ENCODE measurements around the gene MRTFA.
A peak's percentile ranks its signal among the peaks of the same experiment; 100 is the strongest.
"Not testable (repeated sequence)": the region's sequence is repeated elsewhere in the genome, so short reads cannot be mapped to it uniquely, and the experiment has no call there.

The MRTFA gene

DNA sequence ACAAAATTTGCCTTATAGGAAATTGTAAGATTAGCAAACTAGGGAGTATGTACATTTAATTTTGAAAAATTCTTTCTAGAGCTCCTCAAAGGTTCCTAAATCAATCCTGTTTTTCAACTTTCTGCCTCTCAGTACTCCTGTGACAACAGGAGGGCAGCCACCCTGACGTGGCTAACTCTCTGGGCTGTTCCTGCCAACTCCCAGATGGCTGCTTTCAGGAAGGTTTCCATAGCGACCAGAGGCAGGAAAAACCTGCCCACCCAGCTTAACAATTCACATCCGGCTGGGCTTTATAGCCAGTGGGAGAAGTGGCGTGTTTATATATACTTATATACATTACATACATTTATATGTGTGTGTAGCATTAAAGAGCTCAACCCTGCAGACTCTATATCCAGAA, 239.6 kb downstream of the MRTFA start:
- no peak overlapping the region for H3K9ac ChIP-seq (ENCODE audit: low read depth, low read length)
- H3K27ac ChIP-seq (ENCODE audit: low read depth, low read length): peak overlapping the region; percentile 26
- no peak overlapping the region for H3K4me3 ChIP-seq (ENCODE audit: low read depth, low read length)
- peaks cover 9% of the 10 kb centered on the region for H3K36me3 ChIP-seq (ENCODE audit: control insufficient read depth, insufficient read depth, low read length)
- no peaks in the 10 kb centered on the region for H3K27me3 ChIP-seq (ENCODE audit: control insufficient read depth, insufficient read depth, low read length)
- H3K9me3 ChIP-seq (ENCODE audit: control insufficient read depth, insufficient read depth, low read length): no peaks in the 10 kb centered on the region
- H3K4me1 ChIP-seq (ENCODE audit: control insufficient read depth, insufficient read depth, low read length): peaks cover 8% of the 10 kb centered on the region; the same call in 1 of the 2 replicates

DNA sequence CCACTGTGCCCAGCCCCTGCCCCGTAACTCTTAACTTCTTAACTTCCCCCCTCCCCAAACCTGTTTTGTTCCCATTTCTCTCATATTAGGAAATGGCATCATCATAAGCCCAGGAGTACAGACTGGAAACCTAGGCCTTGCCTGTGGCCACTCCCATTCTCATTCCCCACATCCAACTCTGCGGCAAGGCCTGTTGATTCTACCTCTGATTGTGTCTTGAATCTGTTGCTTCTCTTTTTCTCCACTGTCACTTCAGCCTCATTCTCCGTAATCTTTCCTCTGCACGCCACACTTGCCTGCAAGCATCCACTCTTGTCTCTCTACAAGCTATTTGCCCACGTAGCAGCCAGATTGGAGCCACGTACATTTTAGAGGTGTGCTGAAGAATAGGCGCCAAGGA, 240.9 kb downstream of the MRTFA start:
- Histone ChIP-seq H3K27ac (ENCODE audit: low read depth, low read length) (no peak overlapping the region), H3K27me3 (ENCODE audit: control insufficient read depth, insufficient read depth, low read length) (no peaks in the 10 kb centered on the region), H3K36me3 (ENCODE audit: control insufficient read depth, insufficient read depth, low read length) (peaks cover under 1% of the 10 kb centered on the region; the same call in 1 of the 2 replicates), H3K4me3 (ENCODE audit: low read depth, low read length) (no peak overlapping the region), H3K9ac (ENCODE audit: low read depth, low read length) (no peak overlapping the region), H3K9me3 (ENCODE audit: control insufficient read depth, insufficient read depth, low read length) (no peaks in the 10 kb centered on the region), H3K4me1 (ENCODE audit: control insufficient read depth, insufficient read depth, low read length) (peaks cover 8% of the 10 kb centered on the region; the same call in 1 of the 2 replicates)

DNA sequence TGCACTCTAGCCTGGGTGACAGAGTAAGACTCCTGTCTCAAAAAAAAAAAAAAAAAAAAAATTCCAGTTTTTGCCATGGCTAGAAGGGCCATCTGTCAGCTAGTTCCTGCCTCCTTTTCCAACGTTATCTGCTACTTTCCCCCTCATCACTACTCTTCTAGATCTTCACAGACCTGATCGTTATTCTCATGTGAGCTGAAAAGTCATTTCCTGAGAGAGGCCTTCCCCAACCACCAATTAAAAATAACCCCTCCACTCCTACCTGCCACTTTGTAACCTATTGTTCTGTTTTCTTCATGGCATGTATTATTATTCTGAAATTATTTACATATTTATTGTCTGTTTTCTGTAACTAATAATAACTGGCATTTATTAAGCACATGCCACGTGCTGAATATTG, 241.9 kb downstream of the MRTFA start:
- no peak overlapping the region for H3K27ac ChIP-seq (ENCODE audit: low read depth, low read length)
- no peaks in the 10 kb centered on the region for H3K36me3 ChIP-seq (ENCODE audit: control insufficient read depth, insufficient read depth, low read length)
- H3K9me3 ChIP-seq (ENCODE audit: control insufficient read depth, insufficient read depth, low read length): no peaks in the 10 kb centered on the region
- H3K4me3 ChIP-seq (ENCODE audit: low read depth, low read length): no peak overlapping the region
- H3K9ac ChIP-seq (ENCODE audit: low read depth, low read length): no peak overlapping the region
- H3K4me1 ChIP-seq (ENCODE audit: control insufficient read depth, insufficient read depth, low read length): peaks cover 8% of the 10 kb centered on the region; the same call in 1 of the 2 replicates
- H3K27me3 ChIP-seq (ENCODE audit: control insufficient read depth, insufficient read depth, low read length): no peaks in the 10 kb centered on the region

DNA sequence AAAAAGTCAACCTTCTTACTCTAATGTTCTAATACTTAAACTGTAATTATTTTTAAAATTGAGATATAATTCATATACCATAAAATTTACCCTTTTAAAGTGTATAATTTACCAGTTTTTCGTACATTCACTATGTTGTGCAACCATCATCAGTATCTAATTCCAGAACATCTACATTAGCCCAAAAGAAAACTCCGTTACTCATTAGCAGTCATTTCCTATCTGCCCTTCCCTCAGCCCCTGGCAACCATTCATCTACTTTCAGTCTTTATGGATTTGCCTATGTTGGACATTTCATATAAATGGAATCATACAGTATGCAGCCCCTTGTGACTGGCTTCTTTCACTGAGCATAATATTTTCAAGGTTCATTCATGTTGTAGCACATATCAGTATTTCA, 243.9 kb downstream of the MRTFA start:
- no peak overlapping the region for H3K27ac ChIP-seq (ENCODE audit: low read depth, low read length)
- no peak overlapping the region for H3K9ac ChIP-seq (ENCODE audit: low read depth, low read length)
- no peak overlapping the region for H3K4me3 ChIP-seq (ENCODE audit: low read depth, low read length)
- peaks cover 7% of the 10 kb centered on the region; the same call in 1 of the 2 replicates for H3K4me1 ChIP-seq (ENCODE audit: control insufficient read depth, insufficient read depth, low read length)
- no peaks in the 10 kb centered on the region for H3K27me3 ChIP-seq (ENCODE audit: control insufficient read depth, insufficient read depth, low read length)
- no peaks in the 10 kb centered on the region for H3K36me3 ChIP-seq (ENCODE audit: control insufficient read depth, insufficient read depth, low read length)
- H3K9me3 ChIP-seq (ENCODE audit: control insufficient read depth, insufficient read depth, low read length): no peaks in the 10 kb centered on the region

DNA sequence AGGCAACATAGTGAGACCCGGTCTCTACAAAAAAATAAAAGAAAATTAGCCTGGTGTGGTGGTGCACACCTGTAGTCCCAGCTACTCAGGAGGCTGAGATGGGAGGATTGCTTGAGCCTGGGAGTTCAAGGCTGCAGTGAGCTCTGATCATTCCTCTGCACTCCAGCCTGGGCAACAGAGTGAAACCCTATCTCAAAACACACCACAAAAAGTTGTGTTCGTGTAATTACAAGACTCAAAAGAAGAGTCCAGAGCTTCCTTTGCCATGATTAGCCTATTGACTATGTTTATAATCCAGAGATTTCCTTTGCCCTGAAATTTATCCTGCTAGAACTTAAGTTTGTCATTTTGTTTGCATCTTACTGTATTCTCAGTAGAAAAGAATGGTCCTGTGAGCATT, 245.1 kb downstream of the MRTFA start:
- Histone ChIP-seq H3K9ac (ENCODE audit: low read depth, low read length) (no peak overlapping the region), H3K27me3 (ENCODE audit: control insufficient read depth, insufficient read depth, low read length) (no peaks in the 10 kb centered on the region), H3K9me3 (ENCODE audit: control insufficient read depth, insufficient read depth, low read length) (no peaks in the 10 kb centered on the region), H3K4me1 (ENCODE audit: control insufficient read depth, insufficient read depth, low read length) (no peaks in the 10 kb centered on the region), H3K27ac (ENCODE audit: low read depth, low read length) (no peak overlapping the region), H3K36me3 (ENCODE audit: control insufficient read depth, insufficient read depth, low read length) (no peaks in the 10 kb centered on the region), H3K4me3 (ENCODE audit: low read depth, low read length) (no peak overlapping the region)

DNA sequence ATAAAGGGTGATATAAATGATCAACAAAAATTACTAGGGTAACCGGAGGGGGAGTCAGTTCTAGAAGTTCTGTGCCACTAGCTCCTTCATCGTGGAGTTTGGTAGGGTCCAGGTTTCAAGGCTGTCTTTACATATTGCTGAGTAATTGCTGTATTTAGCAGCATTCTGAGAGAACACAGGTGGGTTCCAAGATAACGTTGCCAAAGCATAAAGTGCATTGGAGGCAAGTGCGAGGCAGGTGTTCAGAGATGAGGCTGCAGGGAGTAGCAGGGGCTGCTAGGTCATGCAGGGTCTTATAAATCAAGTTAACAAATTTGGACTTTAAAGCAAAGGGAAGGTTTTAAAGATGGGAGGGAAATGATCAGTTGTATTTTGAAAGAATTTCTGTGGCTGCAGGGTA, 248.3 kb downstream of the MRTFA start:
- no peak overlapping the region for H3K27ac ChIP-seq (ENCODE audit: low read depth, low read length)
- H3K36me3 ChIP-seq (ENCODE audit: control insufficient read depth, insufficient read depth, low read length): no peaks in the 10 kb centered on the region
- H3K27me3 ChIP-seq (ENCODE audit: control insufficient read depth, insufficient read depth, low read length): no peaks in the 10 kb centered on the region
- H3K9ac ChIP-seq (ENCODE audit: low read depth, low read length): no peak overlapping the region
- no peaks in the 10 kb centered on the region for H3K4me1 ChIP-seq (ENCODE audit: control insufficient read depth, insufficient read depth, low read length)
- H3K4me3 ChIP-seq (ENCODE audit: low read depth, low read length): no peak overlapping the region
- H3K9me3 ChIP-seq (ENCODE audit: control insufficient read depth, insufficient read depth, low read length): no peaks in the 10 kb centered on the region

DNA sequence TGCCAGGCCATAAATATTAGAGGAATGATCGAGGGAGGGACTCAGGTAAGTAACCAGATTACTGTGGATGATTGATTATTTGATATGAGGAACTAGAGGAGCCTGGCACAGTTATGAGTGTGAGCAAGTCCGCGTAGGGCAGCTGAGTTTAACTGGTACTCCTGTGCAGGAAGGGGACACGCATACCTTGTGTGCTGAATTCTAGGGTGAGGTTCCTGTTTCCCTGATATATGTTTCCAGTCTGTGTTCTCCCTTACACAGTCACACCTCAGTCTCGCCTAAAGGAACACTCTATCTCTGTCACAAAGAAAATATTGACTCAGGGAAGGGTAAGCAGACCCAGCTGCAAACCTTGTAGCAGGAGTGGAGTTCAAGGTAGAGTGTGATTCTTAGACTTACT, 248.8 kb downstream of the MRTFA start:
- no peaks in the 10 kb centered on the region for H3K4me1 ChIP-seq (ENCODE audit: control insufficient read depth, insufficient read depth, low read length)
- H3K27ac ChIP-seq (ENCODE audit: low read depth, low read length): no peak overlapping the region
- H3K36me3 ChIP-seq (ENCODE audit: control insufficient read depth, insufficient read depth, low read length): no peaks in the 10 kb centered on the region
- H3K27me3 ChIP-seq (ENCODE audit: control insufficient read depth, insufficient read depth, low read length): no peaks in the 10 kb centered on the region
- no peaks in the 10 kb centered on the region for H3K9me3 ChIP-seq (ENCODE audit: control insufficient read depth, insufficient read depth, low read length)
- H3K4me3 ChIP-seq (ENCODE audit: low read depth, low read length): no peak overlapping the region
- H3K9ac ChIP-seq (ENCODE audit: low read depth, low read length): no peak overlapping the region

DNA sequence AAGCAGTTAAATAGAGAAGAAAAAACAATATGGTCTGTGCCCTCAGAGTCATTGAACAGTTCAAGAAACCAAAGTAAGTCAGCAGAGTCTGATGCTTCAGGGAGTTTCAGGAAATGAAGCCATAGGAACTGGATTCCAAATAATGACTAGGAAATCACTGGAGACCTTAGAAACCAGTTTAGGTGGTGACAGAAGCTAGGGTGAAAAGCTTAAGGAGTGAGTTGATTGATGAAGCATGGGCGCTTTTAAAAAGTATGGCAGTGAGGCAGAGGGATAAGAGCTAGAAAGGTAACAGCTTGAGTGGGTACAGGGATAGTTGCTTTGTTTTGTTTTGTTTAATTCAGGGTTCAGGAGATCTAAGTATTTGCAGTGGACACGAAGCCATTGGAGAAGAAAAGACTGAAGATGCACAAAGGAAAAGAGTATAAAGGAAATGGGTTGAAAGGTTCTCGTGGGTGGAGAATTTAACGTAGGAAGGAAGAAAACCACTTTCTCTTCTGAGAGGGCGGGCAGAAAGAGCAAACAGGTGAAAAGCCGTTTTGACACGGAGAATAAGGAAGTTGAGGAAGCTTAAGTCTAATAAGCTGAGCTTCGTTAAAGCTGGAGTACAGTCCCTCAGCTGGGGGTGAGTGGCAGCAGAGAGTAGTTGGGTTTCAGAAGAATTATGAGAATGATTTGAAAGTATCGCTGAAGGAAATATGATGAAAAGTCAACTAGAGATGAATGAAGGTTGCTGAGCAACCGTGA, 251.3 kb downstream of the MRTFA start:
- Histone ChIP-seq H3K9ac (ENCODE audit: low read depth, low read length) (no peak overlapping the region), H3K27me3 (ENCODE audit: control insufficient read depth, insufficient read depth, low read length) (no peaks in the 10 kb centered on the region), H3K4me1 (ENCODE audit: control insufficient read depth, insufficient read depth, low read length) (no peaks in the 10 kb centered on the region), H3K4me3 (ENCODE audit: low read depth, low read length) (no peak overlapping the region), H3K9me3 (ENCODE audit: control insufficient read depth, insufficient read depth, low read length) (no peaks in the 10 kb centered on the region), H3K27ac (ENCODE audit: low read depth, low read length) (no peak overlapping the region), H3K36me3 (ENCODE audit: control insufficient read depth, insufficient read depth, low read length) (no peaks in the 10 kb centered on the region)

DNA sequence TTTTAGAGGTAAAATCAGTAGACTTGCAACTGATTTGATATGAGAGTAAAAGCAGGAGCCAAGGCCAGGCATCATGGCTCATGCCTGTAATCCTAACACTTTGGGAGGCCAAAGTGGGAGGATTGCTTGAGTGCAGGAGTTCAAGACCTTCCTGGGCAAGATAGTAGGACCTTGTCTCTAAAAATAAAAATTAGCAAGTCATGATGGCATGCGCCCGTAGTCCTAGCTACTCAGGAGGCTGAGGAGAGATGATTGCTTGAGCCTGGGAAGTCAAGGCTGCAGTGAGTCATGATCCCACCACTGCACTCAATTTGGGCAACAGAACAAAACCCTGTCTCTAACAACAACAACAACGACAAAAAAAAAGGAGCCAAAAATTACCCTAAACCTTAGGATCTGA, 252.6 kb downstream of the MRTFA start:
- H3K4me1 ChIP-seq (ENCODE audit: control insufficient read depth, insufficient read depth, low read length): no peaks in the 10 kb centered on the region
- no peak overlapping the region for H3K27ac ChIP-seq (ENCODE audit: low read depth, low read length)
- H3K4me3 ChIP-seq (ENCODE audit: low read depth, low read length): no peak overlapping the region
- no peaks in the 10 kb centered on the region for H3K27me3 ChIP-seq (ENCODE audit: control insufficient read depth, insufficient read depth, low read length)
- H3K9me3 ChIP-seq (ENCODE audit: control insufficient read depth, insufficient read depth, low read length): no peaks in the 10 kb centered on the region
- no peak overlapping the region for H3K9ac ChIP-seq (ENCODE audit: low read depth, low read length)
- no peaks in the 10 kb centered on the region for H3K36me3 ChIP-seq (ENCODE audit: control insufficient read depth, insufficient read depth, low read length)

DNA sequence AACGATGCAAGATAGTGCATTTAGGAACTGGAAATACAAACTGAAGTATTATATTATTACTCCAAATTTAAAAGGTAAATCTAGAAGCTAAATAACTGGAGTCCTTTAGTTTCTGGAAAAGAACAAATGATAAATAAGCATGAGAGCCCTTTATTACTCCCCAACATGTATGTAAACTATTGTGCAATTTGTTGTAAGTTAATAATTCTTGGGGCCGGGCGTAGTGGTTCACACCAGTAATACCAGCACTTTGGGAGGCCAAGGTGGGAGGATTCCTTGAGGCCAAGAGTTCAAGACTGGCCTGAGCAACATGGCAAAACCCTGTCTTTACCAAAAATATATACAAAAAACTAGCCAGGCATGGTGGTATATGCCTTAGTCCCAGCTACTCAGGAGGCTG, 255.1 kb downstream of the MRTFA start:
- H3K4me3 ChIP-seq (ENCODE audit: low read depth, low read length): no peak overlapping the region
- H3K9ac ChIP-seq (ENCODE audit: low read depth, low read length): no peak overlapping the region
- no peak overlapping the region for H3K27ac ChIP-seq (ENCODE audit: low read depth, low read length)
- no peaks in the 10 kb centered on the region for H3K4me1 ChIP-seq (ENCODE audit: control insufficient read depth, insufficient read depth, low read length)
- no peaks in the 10 kb centered on the region for H3K36me3 ChIP-seq (ENCODE audit: control insufficient read depth, insufficient read depth, low read length)
- no peaks in the 10 kb centered on the region for H3K27me3 ChIP-seq (ENCODE audit: control insufficient read depth, insufficient read depth, low read length)
- no peaks in the 10 kb centered on the region for H3K9me3 ChIP-seq (ENCODE audit: control insufficient read depth, insufficient read depth, low read length)

DNA sequence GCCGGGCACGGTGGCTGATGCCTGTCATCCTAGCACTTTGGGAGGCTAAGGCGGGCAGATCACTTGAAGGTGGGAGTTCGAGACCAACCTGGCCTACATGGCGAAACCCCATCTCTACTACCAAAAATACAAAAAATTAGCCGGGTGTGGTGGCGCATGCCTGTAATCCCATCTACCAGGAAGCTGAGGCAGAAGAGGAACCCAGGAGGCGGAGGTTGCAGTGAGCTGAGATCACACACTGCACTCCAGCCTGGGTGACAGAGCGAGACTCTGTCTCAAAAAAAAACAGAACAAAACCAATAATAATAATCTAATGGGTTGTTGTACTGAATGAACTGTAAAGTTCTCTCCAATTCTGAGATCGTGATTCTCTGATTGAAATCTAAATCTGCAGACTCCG, 258.1 kb downstream of the MRTFA start:
- not testable (repeated sequence) for H3K9ac ChIP-seq (ENCODE audit: low read depth, low read length); H3K4me3 ChIP-seq (ENCODE audit: low read depth, low read length); H3K27me3 ChIP-seq (ENCODE audit: control insufficient read depth, insufficient read depth, low read length); H3K36me3 ChIP-seq (ENCODE audit: control insufficient read depth, insufficient read depth, low read length); H3K4me1 ChIP-seq (ENCODE audit: control insufficient read depth, insufficient read depth, low read length); H3K27ac ChIP-seq (ENCODE audit: low read depth, low read length); H3K9me3 ChIP-seq (ENCODE audit: control insufficient read depth, insufficient read depth, low read length)

All from HUES48 (cell line).